ENCODE measurements around the gene LEAP2.

DNA sequence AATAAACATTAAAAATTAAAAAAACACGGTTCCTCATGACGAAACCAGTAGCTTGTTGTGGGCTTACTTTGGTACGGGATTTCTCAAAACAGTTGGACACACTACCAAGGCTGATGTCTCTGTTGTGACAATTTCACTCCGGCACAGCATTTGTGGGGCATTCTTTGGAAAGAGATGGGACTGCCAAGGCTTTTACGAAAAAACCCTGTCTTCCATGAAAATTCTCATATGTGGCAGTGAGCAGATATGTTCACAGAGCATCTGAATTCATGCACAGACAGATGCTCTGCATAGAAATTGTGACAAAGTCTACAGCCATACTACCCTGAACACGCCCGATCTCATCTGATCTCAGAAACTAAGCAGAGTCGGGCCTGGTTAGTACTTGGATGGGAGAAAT, 25.2 kb upstream of the LEAP2 start:
- TF ChIP-seq, protein P1, sequence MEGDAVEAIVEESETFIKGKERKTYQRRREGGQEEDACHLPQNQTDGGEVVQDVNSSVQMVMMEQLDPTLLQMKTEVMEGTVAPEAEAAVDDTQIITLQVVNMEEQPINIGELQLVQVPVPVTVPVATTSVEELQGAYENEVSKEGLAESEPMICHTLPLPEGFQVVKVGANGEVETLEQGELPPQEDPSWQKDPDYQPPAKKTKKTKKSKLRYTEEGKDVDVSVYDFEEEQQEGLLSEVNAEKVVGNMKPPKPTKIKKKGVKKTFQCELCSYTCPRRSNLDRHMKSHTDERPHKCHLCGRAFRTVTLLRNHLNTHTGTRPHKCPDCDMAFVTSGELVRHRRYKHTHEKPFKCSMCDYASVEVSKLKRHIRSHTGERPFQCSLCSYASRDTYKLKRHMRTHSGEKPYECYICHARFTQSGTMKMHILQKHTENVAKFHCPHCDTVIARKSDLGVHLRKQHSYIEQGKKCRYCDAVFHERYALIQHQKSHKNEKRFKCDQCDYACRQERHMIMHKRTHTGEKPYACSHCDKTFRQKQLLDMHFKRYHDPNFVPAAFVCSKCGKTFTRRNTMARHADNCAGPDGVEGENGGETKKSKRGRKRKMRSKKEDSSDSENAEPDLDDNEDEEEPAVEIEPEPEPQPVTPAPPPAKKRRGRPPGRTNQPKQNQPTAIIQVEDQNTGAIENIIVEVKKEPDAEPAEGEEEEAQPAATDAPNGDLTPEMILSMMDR (conservative IDR thresholded peaks at IDR 0.05), result no peak
- no peak for TF ChIP-seq EZH2 (IDR thresholded peaks at IDR 0.05; ENCODE audit: low read depth)
